ENCODE measurements around the gene LAMB1.
"Not testable (repeated sequence)": the region's sequence is repeated elsewhere in the genome, so short reads cannot be mapped to it uniquely, and the experiment has no call there.

Gene LAMB1

GRCh38 chr7:108002726-108003598 lies at the start of gene LAMB1:
TSS of gene LAMB1 (minus strand) at chr7:108003161. CDS start at chr7:108002885, 276 bp downstream.
- DNase-seq, result no peak

GRCh38 chr7:108051454-108051853 lies 48.5 kb upstream of the LAMB1 start:
- DNase-seq, result no peak

DNA sequence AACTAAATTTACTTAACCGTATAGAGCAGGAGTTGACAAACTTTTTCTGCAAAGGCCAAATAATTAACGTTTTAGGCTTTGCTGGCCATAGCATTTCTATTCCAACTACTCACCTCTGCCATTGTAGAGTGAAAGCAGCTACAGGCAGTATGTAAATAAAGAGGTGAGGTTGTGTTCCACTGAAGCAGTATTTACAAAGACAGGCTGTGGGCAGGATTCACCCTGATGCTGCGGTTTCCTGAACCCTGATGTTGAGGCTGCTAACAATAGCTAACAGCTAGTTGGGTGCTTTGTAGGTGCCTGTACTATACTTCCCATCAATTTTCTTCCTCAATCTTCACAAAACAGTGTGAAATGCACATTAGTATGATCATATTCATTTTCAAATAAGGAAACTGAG lies 47.0 kb upstream of the LAMB1 start:
- no peak for DNase-seq

GRCh38 chr7:108048422-108048821 lies 45.5 kb upstream of the LAMB1 start:
- DNase-seq, result no peak

DNA sequence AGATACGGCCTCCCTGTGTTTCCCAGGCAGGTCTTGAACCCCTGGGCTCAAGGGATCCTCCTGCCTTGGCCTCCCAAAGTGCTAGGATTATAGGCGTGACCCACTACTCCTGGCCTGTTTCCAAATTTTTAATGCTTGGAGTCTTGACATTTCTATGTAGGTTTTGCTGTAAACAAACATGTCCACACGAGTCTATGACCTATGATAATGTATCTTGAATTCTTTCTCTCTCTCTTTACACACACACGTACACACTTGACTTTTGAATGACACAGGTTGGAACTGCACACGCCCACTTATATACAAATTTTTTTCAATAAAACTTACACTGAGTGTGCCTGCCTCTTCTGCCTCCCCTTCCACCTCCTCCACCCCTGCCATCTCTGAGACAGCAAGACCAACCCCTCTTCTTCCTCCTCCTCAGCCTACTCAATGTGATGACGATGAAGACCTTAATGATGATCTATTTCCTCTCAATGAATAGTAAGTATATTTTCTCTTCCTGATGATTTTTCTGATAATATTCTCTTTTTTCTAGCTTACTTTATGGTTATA lies 44.1 kb upstream of the LAMB1 start:
- DNase-seq, result no peak

- no peak for DNase-seq
These were observed 42.7 kb upstream of the LAMB1 start for GRCh38 chr7:108045669-108046068.

GRCh38 chr7:108045154-108045553 lies 42.2 kb upstream of the LAMB1 start:
- no peak for DNase-seq

DNA sequence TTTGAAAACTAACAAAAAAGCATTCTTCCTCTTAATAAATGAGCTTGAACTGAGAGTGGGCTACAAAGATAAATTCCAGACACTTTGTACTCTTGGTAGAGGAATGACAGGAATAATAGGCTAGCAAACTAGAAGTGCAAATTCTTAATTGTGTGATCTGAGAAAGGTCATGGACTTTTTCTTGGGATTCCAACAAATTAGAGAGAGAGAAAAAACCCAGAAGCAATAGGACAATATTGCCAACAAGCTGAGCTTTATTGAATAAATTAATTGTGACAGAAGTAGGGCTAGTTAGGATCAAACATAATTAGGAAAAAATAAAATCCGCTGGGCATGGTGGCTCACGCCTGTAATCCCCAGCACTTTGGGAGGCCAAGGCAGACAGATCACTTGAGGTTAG lies 41.4 kb upstream of the LAMB1 start:
- no peak for DNase-seq

- DNase-seq, result no peak
These were observed 36.0 kb upstream of the LAMB1 start for GRCh38 chr7:108038986-108039385.

DNA sequence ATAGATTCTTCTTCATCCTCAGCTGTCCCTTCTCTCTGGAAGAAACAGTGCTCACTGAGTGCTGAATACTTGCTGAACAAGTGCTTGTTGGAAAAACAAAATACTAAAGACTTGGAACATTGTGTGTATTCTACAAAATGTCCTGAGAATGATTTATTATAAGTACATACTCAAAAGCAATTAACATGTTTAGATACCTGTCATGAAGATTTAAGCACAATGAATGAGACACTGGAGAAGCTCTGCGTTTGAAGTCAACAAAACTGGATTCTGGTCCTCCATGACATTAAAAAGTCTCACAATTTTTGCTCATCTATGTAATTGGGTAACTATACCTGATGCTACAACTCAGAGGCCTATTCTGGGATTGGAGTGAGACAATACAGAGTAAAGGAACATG lies 34.8 kb upstream of the LAMB1 start:
- DNase-seq, result no peak

DNA sequence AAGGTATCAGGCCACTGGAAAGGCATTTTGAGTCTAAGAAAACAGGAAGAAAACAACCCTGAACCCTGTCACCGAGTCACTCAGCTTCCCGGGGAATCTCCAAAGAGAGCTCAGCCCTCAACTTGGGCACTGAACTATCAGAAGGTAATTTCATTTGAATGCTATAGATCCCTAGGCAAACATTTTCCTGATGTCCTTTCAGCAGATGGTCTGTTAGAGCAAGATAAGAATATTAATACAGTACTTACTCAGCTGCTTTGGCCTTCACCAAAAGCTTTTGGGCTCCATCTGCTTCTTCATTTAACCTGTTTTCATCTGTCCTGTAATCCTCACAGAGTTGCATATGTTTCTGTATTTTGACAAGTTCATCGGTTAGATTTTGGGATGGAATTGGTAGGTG lies 34.2 kb upstream of the LAMB1 start:
- DNase-seq, result no peak

GRCh38 chr7:108034586-108034985 lies 31.6 kb upstream of the LAMB1 start:
- no peak for DNase-seq

- no peak for DNase-seq
These were observed 31.0 kb upstream of the LAMB1 start for GRCh38 chr7:108033776-108034497.

DNA sequence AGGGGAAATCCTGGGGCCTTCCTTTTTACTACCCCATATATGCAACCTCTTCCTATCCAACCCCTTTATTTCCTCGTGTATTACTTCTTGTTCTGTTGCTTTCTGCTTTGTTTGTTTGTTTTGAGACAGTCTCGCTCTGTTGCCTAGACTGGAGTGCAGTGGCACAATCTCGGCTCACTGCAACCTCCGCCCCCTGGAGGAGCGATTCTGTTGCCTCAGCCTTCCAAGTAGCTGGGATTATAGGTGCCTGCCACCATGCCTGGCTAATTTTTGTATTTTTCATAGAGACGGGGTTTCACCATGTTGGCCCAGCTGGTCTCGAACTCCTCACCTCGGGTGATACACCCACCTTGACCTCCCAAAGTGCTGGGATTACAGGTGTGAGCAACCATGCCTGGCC lies 30.3 kb upstream of the LAMB1 start:
- DNase-seq, result not testable (repeated sequence)

GRCh38 chr7:108030516-108030915 lies 27.6 kb upstream of the LAMB1 start:
- no peak for DNase-seq

- no peak for DNase-seq
These were observed 26.1 kb upstream of the LAMB1 start for GRCh38 chr7:108029034-108029433.

GRCh38 chr7:108028111-108028510 lies 25.1 kb upstream of the LAMB1 start:
- no peak for DNase-seq

- DNase-seq, result no peak
These were observed 24.3 kb upstream of the LAMB1 start for GRCh38 chr7:108027239-108027638.

DNA sequence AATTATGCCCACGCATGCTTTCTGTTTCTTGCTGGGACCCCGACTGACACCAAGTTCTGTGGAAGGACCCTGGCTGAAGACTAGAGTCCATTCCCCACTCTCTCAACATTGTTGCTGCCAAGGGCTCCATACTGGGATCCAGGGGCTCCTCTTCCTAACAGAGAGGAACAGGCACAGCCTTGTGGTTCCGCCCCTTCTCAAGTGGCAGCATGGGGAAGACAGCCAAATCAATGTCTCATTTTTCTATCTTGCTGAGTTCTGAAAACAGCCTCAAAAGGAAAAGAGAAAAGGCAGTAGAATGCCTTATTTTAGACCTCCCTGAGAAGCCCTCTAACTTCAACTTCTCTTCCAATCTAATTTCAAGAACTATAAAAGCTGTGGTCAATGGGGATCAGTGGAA lies 23.7 kb upstream of the LAMB1 start:
- no peak for DNase-seq

DNA sequence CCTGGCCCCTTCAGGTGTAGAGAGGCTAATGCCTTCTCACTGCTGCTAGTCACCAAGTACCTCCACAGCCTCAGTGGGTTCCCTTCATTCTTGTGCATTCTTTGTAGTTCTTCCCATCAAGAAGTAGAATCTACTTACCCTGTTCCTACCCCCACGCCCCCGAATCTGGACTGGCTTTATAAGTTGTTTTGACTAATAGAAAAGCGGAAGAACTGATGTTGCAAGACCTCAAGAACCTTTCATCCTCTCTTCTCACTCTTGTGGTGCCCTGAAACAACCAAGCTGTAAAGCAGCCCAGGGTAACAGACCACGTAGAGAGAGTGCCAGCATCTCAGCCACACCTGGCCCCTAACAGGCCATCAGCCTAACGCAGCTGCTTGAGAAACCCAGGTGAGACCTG lies 23.2 kb upstream of the LAMB1 start:
- no peak for DNase-seq

- DNase-seq, result no peak
These were observed 21.6 kb upstream of the LAMB1 start for GRCh38 chr7:108024538-108024937.

DNA sequence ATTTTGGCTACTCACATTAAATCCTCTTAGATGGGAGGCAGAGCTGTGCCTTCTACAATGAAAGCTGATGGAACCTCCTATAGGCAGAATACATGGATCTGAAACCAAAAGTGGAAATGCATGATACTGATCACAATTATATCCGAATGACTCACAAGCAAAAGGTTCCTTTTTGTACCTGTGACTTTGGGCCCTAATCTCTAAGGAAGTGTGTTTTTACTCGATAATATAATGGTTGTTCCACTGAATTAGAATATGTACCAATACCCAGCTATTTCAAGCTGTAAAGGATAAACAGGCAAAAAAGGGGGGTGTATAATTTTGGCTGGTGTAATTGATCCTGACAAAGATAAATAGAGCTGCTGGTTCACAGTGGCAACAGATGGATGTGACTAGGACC lies 17.6 kb upstream of the LAMB1 start:
- DNase-seq, result no peak

- DNase-seq, result no peak
These were observed 15.7 kb upstream of the LAMB1 start for GRCh38 chr7:108018668-108019067.

GRCh38 chr7:108017776-108018151 lies 14.8 kb upstream of the LAMB1 start:
- no peak for DNase-seq

Data from NCI-H2081 treated with DMSO at 0.1 percent for 48 hours (cell line).